TTC549 (cell line): ENCODE results near the gene IL1A.

ENCODE experiments used
- FAIRE-seq: peaks from 2 replicates; lab custom pipeline; 2012; peaks lifted over from hg19 to GRCh38; lab: Jason Lieb, UNC

Gene IL1A

DNA sequence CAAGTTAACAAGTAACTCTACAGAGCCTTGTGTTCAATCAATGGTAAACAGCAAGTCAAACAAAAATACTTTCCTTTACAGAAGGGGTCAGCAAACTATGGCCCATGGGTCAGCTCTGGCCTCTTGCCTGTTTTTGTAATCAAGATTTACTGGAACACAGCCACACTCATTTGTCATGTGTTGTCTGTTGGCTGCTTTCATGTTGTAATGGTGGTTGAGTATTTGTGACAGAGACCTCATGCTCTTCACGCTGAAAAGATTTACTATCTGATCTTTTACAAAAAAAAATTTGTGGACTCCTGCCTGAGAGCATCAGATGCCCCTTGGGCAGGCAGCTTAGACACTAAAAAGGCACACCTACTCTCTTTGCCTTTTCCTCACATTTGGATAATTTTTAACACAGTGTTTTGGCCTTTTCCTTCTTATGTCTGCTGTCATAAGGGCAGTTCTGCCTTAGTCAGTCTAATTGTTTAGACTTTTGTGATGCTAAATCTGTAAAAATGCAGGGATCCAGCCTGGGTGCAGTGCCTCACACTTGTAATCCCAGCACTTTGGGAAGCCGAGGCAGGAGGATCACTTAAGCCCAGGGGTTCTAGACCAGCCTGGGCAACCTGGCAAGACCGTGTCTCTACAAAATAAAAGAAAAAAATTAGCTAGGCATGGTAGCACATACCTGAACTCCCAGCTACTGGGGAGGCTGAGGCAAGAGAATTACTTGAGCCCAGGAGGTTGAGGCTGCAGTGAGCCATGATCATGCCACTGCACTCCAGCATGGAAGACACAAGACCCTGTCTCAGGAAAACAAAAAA lies 34.0 kb upstream of the IL1A start:
- FAIRE-seq = no peak

- FAIRE-seq = no peak
These were observed 32.9 kb upstream of the IL1A start for GRCh38 chr2:112817082-112817689.

DNA sequence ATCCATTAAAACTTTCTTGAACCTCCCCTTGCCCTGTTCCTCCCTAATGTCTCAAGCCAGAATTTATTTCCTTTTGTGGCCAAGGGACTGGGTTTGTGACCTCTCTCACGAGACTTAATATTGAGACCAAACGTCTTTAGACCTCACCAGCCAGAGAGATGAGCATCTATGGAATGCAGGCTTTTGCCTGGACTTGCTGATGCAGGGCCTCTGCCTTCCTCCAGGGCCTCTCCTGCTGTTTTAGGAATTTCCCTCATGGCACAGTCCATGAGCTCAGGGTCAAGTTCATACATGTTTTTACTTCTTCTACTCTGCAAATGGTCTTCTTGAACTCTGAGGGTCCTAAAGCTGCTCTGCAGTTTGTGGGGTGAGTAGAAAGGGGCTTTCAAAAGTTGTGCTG lies 30.0 kb upstream of the IL1A start:
- no peak for FAIRE-seq

DNA sequence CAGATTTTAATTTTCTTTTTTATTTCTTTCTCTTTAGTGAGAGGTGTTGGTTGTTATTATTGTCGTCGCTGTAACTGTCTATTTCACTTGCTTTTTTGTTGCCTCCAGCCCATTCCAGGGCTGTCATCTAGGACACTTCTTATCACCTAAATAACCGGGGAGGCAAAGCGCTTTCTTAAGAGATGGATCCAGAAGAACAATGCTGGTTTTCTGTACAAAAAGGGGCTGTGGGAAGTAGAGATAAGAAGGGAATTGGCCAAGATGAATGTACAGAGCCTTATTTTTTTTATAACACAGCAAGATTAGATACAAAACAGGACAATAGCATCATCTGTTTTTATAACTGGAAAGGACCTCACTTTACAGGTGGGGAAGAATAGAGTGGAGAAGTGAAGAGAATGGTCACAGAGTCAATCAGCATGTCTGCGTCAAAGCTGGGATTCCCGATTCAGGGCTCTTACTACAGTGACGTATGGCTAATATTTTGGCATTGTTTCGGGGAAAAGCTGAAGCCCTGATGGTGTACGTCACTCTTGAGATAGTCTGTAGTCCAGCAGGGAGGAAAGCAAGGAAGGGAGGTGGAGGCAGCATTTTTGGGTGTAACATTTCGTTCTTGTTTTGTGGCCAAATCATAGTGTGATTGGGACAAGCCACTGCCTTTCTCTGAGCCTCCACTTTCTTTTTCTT lies 29.1 kb upstream of the IL1A start:
- no peak for FAIRE-seq

GRCh38 chr2:112812318-112813267 lies 28.3 kb upstream of the IL1A start:
- FAIRE-seq = no peak

DNA sequence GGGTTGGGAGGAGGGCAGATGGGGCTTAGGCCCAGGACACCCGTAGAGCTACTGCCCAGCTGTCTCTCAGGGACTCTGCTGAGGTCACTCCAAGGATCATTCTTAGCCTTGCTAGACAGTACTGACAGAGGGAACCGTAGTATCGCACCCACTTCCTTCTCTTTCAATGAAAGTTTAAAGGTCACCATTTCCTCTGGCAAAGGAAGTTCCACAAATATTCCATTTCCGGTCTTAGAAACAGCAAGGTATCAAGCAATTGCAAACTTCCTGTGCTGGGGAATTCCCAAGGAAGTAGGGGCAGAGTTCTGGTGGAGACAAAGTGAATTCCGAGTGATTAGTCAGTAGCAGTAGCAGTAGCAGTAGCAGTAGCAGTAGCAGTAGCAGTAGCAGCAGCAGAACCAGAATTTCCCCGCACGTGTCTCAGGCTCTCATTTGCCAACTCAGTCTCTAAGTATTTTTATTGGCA lies 27.6 kb upstream of the IL1A start:
- no peak for FAIRE-seq

GRCh38 chr2:112811276-112811831 lies 27.1 kb upstream of the IL1A start:
- FAIRE-seq = no peak

DNA sequence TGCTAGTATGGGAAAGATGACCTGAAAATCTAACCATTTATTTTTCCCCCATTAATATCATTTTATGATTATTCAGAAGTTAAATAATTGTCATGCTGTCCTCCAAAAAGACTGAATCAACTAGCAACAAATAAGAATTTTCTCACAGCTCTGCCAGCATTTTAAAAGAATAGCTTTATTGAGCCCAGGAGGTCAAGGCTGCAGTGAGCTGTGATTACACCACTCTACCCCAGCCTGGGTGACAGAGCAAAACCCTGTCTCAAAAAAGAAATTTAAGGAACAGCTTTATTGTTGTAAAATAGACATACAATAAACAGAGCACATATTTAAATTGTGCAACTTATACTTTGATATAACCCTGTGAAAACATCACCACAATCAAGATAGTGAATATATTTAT lies 24.8 kb upstream of the IL1A start:
- no peak for FAIRE-seq

DNA sequence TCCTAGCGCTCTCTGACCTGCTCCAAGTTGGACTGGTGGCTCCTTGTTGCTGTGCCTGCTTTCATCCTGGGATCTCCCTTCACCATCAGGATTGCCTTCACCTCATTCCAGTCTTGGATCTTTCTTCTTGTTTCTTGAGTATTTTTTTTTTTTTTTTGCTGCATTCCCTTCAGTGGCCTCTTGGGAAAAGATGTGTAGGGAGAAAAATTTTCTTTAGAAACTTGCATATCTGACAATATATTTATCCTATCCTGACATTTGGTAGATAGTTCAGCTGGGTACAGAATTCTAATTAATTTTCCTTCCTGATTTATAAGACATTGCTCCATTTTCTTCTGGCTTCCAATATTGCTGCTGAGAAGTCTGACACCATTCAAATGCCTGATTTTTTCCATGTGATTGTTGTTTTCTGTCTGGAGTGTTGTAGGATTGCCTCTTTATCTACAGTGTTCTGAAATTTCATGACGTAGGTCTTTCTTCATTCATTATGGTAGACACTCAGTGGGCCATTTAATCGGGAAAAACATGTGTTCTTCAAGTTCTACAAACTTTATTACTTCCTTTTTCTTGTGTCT lies 23.0 kb upstream of the IL1A start:
- no peak for FAIRE-seq

DNA sequence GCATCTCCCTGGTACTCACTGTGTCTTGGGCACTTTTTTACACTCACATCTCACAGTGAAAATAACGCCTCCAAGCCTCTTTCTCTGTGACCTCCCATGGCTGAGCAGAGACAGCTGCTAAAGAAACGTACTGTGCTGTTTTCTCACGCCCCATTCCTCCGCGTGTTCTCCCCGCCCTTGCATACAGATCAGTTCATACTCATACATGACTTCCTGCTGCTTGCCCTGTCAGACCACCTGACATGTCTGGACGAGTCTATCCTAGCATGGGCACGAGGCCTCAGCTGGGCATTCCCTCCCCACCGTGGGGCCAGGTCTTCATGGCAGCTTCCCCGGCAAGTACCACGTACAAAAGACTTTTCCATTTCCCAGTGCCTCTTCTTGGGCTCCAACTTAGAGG lies 21.2 kb upstream of the IL1A start:
- FAIRE-seq = no peak

DNA sequence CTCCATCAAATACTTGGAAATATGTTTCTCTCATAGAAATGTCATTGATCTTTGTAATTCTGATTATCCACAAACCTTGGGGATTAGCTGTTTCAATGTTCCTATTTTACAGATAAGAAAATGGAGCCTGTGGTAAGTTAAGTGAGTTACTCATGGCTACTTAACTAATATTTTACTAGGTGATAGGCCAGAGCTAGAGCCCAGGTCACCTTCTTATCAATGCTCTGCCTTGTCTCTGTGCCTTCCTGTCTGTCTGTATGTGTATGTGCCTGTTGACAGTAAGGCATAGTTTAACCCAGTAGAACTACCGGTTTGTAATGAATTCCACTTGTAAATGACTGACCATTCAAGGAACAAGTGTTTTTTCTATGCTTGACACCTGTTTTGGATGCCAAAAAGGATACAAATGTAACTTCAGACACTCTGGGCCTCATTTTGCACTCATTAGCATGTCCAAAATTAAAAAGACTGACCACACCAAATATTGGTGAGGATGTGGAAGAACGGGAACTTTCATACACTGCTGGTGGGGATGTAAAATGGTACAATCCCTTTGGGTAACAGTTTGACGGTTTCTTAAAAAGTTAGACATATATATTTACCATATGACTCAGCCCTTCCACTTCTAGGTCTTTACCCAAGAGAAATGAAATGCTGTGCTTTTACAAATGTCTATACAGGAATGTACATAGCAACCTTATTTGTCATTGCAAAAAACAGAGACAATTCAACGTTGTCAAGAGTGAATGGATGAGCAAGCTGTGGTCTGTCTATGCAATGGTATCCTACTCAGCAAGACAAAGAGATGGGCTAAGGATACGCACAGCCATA lies 19.6 kb upstream of the IL1A start:
- no peak for FAIRE-seq

- FAIRE-seq = no peak
These were observed 16.7 kb upstream of the IL1A start for GRCh38 chr2:112800881-112801583.

DNA sequence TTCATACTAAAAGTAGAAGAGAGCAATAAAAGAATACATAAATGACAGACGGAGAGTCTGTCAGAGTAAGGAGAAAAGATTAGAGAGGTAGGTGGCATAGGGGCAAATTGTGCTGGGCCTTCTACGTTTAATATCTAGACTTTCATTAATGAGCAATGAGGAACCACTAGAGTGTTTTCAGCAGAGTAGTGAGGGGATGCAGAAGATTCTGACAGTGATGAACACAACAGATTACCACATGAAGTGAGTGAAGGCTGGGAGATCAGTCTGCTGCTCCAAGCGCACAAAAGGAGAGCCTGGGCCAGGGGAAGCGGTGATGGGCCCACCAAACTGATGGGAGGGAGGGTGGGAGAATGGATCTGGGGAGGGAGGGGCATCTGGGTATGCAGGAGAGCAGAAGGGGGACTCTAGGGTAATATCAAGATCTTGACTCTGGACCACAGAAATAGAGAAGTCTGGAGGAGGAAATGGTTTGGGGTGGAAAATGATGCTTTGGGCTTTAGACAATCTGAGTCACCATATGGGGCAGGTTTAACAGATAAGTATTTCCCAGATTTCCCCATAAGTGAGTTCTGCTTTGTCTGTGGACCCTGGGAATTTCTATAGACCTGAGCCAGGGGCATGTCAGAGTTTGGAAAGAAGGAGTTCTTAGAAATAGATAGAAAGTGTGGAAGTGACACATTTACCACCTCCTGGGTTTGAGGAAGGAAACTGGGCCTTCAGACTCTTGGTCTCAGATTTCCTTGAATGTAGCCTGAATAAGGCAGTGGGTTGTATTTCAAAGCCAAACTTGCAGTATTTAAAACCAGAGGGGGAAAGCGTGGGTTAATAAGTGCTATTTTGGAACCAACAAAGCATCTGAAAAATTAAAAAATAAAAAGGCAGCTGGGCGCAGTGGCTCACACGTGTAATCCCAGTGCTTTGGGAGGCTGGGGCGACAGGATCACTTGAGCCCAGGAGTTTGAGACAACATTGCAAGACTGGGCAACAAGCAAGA lies 15.0 kb upstream of the IL1A start:
- FAIRE-seq = no peak

GRCh38 chr2:112796486-112796885 lies 12.2 kb upstream of the IL1A start:
- no peak for FAIRE-seq

DNA sequence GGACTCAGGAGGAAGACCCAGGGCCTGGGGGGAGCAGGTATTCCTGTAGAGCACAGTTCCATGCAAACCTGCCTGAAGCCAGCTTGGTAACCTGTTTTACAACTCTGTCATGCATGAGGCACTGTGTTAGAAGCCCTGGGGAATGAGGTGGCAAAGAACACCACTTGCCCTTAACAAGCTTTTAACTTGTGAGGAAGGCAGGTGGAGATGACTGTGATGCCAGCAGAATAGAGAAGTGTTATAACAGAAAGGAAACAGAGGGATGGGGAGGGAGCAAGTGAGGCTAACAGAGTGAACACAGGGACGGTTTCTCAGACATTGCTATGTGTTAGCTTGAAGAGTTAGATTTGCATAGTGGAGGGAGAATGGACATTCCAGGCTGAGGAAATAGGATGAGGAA lies 11.5 kb upstream of the IL1A start:
- no peak for FAIRE-seq

DNA sequence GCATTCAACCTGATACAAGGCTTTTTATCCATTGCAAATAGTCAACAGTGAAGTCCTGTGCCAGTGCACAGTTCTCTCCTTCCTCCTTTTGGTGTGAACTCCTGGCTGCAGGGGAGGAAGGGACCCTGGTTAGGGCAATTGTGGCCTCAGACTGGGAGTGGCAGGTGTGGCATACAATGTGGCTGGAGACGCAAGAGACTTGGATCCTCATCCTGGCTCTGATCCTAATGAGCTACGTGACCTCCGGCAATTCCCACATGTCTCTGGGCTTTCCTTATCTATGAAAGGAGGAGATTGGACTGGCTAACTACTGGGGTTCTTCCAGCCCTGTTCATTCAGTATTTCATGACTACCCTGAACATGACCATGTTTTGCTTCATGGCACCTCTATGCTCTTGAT lies 10.5 kb upstream of the IL1A start:
- FAIRE-seq = no peak

DNA sequence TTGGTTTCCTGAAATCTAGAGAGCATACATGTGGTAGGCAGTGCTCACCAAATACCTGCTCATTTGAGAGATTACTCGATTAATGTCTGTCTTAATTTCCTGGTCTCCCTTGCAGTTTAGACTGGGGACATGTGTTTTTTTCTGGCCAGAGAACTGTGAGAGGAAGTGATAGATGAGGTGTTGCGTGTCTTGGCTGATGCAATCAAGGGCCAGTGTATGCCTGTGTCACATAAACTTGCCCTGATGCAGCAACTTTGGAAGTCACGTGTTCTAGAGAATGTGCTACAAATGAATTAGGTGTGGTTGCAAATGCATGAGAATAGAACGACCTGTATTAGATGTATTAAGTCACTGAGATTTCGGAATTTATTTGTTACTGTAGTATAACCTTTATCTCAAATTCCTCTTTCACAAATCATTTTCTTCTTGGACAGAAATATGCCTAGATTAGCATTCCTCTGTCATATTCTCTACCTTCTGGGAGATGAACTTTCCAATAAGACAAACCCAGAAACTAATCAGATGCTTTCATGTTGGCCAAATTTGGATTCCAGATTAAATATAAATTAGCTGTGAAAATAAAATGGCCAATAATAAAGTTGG lies 9.9 kb upstream of the IL1A start:
- no peak for FAIRE-seq

DNA sequence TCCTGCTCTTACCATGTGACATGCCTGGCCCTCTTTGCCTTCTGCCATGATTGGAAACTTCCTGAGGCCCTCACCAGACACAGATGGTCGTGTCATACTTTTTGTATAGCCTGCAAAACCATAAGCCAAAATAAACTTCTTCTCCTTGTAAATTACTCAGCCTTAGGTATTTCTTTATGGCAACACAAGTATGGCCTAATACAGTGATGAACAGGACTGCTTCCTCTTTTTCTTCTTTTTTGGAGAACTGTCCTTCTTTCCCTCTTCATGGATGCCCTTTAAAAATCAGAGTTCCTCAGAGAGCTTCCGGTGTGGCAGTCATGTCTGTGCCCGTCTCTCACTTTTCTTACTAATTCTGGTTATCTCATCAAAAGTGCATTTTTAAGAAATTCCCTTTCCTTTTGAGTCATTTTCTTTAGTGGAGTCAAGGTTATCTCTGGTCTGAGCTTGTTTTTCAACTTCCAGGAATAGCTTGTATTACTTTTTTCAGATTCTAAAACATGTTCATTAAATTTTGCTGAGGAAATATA lies 9.2 kb upstream of the IL1A start:
- FAIRE-seq = no peak
